ENCODE data around the gene IQCC.

GRCh38 chr1:32182060-32182459 is 23.4 kb upstream of the IQCC start:
- TF ChIP-seq, protein P1, sequence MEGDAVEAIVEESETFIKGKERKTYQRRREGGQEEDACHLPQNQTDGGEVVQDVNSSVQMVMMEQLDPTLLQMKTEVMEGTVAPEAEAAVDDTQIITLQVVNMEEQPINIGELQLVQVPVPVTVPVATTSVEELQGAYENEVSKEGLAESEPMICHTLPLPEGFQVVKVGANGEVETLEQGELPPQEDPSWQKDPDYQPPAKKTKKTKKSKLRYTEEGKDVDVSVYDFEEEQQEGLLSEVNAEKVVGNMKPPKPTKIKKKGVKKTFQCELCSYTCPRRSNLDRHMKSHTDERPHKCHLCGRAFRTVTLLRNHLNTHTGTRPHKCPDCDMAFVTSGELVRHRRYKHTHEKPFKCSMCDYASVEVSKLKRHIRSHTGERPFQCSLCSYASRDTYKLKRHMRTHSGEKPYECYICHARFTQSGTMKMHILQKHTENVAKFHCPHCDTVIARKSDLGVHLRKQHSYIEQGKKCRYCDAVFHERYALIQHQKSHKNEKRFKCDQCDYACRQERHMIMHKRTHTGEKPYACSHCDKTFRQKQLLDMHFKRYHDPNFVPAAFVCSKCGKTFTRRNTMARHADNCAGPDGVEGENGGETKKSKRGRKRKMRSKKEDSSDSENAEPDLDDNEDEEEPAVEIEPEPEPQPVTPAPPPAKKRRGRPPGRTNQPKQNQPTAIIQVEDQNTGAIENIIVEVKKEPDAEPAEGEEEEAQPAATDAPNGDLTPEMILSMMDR (tag by site-specific recombination; IDR thresholded peaks at IDR 0.05), result no peak
- TF ChIP-seq ZNF140 (tag by site-specific recombination; IDR thresholded peaks at IDR 0.05), result no peak
- TF ChIP-seq PATZ1 (tag by site-specific recombination; IDR thresholded peaks at IDR 0.05), result no peak
- TF ChIP-seq, protein P2, sequence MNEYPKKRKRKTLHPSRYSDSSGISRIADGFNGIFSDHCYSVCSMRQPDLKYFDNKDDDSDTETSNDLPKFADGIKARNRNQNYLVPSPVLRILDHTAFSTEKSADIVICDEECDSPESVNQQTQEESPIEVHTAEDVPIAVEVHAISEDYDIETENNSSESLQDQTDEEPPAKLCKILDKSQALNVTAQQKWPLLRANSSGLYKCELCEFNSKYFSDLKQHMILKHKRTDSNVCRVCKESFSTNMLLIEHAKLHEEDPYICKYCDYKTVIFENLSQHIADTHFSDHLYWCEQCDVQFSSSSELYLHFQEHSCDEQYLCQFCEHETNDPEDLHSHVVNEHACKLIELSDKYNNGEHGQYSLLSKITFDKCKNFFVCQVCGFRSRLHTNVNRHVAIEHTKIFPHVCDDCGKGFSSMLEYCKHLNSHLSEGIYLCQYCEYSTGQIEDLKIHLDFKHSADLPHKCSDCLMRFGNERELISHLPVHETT (tag by site-specific recombination; IDR thresholded peaks at IDR 0.05), result no peak
- no peak for TF ChIP-seq ZNF792 (tag by site-specific recombination; IDR thresholded peaks at IDR 0.05)
- TF ChIP-seq RBAK (tag by site-specific recombination; IDR thresholded peaks at IDR 0.05), result no peak
- TF ChIP-seq ZNF555 (tag by site-specific recombination; conservative IDR thresholded peaks at IDR 0.05), result no peak
